HCT116 (cell line): ENCODE measurements around the gene RIPPLY2.

Source experiments
- EZH2 ChIP-seq: fragments of 200-600 bp; sonication (generic); IDR thresholded peaks from 2 replicates; pipeline ENCODE4 v1.6.1; 2017; ENCODE audit warnings: antibody characterized with exemption, mixed run types
- EZH2phosphoT487 ChIP-seq: fragments of 200-600 bp; IDR thresholded peaks from 2 replicates; pipeline ENCODE4 v1.6.1; 2018; ENCODE audit warnings: antibody characterized with exemption, borderline replicate concordance
- FOSL1 ChIP-seq: IDR thresholded peaks from 2 replicates; pipeline ENCODE4 v1.6.1; 2012; ENCODE audit warnings: low read depth
- POLR2A ChIP-seq: IDR thresholded peaks from 2 replicates; pipeline ENCODE4 v1.7.0; 2011; ENCODE audit warnings: borderline replicate concordance; ENCODE audit not compliant: insufficient read depth, insufficient read length; ENCODE audit errors: extremely low read depth
- POLR2AphosphoS5 ChIP-seq: IDR thresholded peaks from 2 replicates; pipeline ENCODE4 v1.6.1; 2011; ENCODE audit warnings: mild to moderate bottlenecking, low read depth, low read length, moderate library complexity
- REST ChIP-seq: IDR thresholded peaks from 2 replicates; pipeline ENCODE4 v1.6.1; 2012; ENCODE audit warnings: low read depth
- SRF ChIP-seq: IDR thresholded peaks from 2 replicates; pipeline ENCODE4 v1.6.1; 2012; ENCODE audit warnings: low read depth
- ZBTB33 ChIP-seq: IDR thresholded peaks from 2 replicates; pipeline ENCODE4 v1.6.1; 2011; ENCODE audit warnings: mild to moderate bottlenecking, low read length, moderate library complexity; ENCODE audit not compliant: insufficient replicate concordance; ENCODE audit errors: extremely low read depth
- ZFX ChIP-seq: fragments of 450-650 bp; IDR thresholded peaks from 2 replicates; pipeline ENCODE4 v1.6.1; 2017
- TF ChIP-seq, protein P1 (sequence below), 3 experiments: fragments of 200-600 bp in 1 of 3; sonication (generic) in 1 of 3; IDR thresholded peaks in 2 of 3; conservative IDR thresholded peaks in 1 of 3; 2 replicates each; pipeline ENCODE4 v1.5.1; 2012 to 2017; ENCODE audit warnings: low read depth in 2 of 3, low read length in 2 of 3, antibody characterized with exemption in 1 of 3, borderline replicate concordance in 1 of 3, control low read depth in 1 of 3, mild to moderate bottlenecking in 1 of 3, mixed read lengths in 1 of 3, mixed run types in 1 of 3, moderate library complexity in 1 of 3; ENCODE audit not compliant: insufficient read depth in 1 of 3
- TF ChIP-seq, protein P2 (sequence below): IDR thresholded peaks from 2 replicates; pipeline ENCODE4 v1.6.1; 2012

DNA sequence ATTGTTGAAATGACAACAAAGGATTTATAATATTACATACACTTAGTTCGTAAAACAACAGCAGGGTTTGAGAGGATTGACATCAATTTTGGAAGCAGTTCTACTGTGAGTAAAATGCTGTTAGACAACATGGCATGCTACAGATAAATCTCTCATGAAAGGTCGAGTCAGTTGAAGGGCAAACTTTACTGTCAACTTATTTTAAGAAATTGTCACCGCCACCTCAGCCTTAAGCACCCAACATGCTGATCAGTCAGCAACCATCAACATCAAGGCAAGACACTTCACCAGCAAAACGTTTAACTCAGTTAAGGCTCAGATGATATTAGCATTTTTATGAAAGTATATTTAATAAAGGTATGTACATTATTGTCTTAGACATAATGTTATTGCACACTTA is 37.4 kb downstream of the RIPPLY2 start:
- TF ChIP-seq EZH2phosphoT487 (no peak), POLR2AphosphoS5 (no peak), POLR2A (no peak), EZH2 (no peak), ZBTB33 (no peak), REST (no peak), ZFX (no peak), SRF (no peak), FOSL1 (no peak)
- TF ChIP-seq, protein P1, sequence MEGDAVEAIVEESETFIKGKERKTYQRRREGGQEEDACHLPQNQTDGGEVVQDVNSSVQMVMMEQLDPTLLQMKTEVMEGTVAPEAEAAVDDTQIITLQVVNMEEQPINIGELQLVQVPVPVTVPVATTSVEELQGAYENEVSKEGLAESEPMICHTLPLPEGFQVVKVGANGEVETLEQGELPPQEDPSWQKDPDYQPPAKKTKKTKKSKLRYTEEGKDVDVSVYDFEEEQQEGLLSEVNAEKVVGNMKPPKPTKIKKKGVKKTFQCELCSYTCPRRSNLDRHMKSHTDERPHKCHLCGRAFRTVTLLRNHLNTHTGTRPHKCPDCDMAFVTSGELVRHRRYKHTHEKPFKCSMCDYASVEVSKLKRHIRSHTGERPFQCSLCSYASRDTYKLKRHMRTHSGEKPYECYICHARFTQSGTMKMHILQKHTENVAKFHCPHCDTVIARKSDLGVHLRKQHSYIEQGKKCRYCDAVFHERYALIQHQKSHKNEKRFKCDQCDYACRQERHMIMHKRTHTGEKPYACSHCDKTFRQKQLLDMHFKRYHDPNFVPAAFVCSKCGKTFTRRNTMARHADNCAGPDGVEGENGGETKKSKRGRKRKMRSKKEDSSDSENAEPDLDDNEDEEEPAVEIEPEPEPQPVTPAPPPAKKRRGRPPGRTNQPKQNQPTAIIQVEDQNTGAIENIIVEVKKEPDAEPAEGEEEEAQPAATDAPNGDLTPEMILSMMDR (IDR thresholded peaks at IDR 0.05 in 2 of 3, conservative IDR thresholded peaks at IDR 0.05 in 1 of 3; ENCODE audit: borderline replicate concordance in 1 of 3, insufficient read depth in 1 of 3, low read depth in 2 of 3, low read length in 2 of 3), result no peak
- TF ChIP-seq, protein P2, sequence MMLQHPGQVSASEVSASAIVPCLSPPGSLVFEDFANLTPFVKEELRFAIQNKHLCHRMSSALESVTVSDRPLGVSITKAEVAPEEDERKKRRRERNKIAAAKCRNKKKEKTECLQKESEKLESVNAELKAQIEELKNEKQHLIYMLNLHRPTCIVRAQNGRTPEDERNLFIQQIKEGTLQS, result no peak
